ENCODE measurements around the gene TMED7.
"Not testable (repeated sequence)": the region's sequence is repeated elsewhere in the genome, so short reads cannot be mapped to it uniquely, and the experiment has no call there.

Gene TMED7

GRCh38 chr5:115625579-115626444 lies at the start of gene TMED7:
TMED7 (minus strand) TSS chr5:115626036; CDS start chr5:115625792, 244 bp downstream.
- peak; percentile 98 for DNase-seq

GRCh38 chr5:115674782-115675181 lies 48.9 kb upstream of the TMED7 start:
- DNase-seq: not testable (repeated sequence)

GRCh38 chr5:115673596-115673995 lies 47.8 kb upstream of the TMED7 start:
- no peak for DNase-seq

- DNase-seq: no peak
Observed at GRCh38 chr5:115671939-115672338, 46.1 kb upstream of the TMED7 start.

GRCh38 chr5:115666023-115666422 lies 40.2 kb upstream of the TMED7 start:
- DNase-seq: no peak

- DNase-seq: no peak
Observed at GRCh38 chr5:115661563-115661962, 35.7 kb upstream of the TMED7 start.

- no peak for DNase-seq
Observed at GRCh38 chr5:115661101-115661500, 35.3 kb upstream of the TMED7 start.

- peak; percentile 86 for DNase-seq
Observed at GRCh38 chr5:115657881-115658233, 32.0 kb upstream of the TMED7 start.

GRCh38 chr5:115657125-115657880 lies 31.5 kb upstream of the TMED7 start:
- DNase-seq: no peak

GRCh38 chr5:115656404-115656803 lies 30.6 kb upstream of the TMED7 start:
- DNase-seq: no peak

- no peak for DNase-seq
Observed at GRCh38 chr5:115655994-115656393, 30.2 kb upstream of the TMED7 start.

GRCh38 chr5:115649541-115649940 lies 23.7 kb upstream of the TMED7 start:
- no peak for DNase-seq

GRCh38 chr5:115648056-115648455 lies 22.2 kb upstream of the TMED7 start:
- DNase-seq: no peak

GRCh38 chr5:115645386-115645785 lies 19.6 kb upstream of the TMED7 start:
- not testable (repeated sequence) for DNase-seq

- no peak for DNase-seq
Observed at GRCh38 chr5:115644046-115644445, 18.2 kb upstream of the TMED7 start.

GRCh38 chr5:115641948-115642347 lies 16.1 kb upstream of the TMED7 start:
- peak; percentile 28 for DNase-seq

- no peak for DNase-seq
Observed at GRCh38 chr5:115640274-115640673, 14.4 kb upstream of the TMED7 start.

GRCh38 chr5:115639377-115639776 lies 13.5 kb upstream of the TMED7 start:
- no peak for DNase-seq

- no peak for DNase-seq
Observed at GRCh38 chr5:115637507-115637906, 11.7 kb upstream of the TMED7 start.

- DNase-seq: no peak
Observed at GRCh38 chr5:115636008-115636407, 10.2 kb upstream of the TMED7 start.

GRCh38 chr5:115634343-115635132 lies 8.7 kb upstream of the TMED7 start:
- DNase-seq: peak; percentile 82

- no peak for DNase-seq
Observed at GRCh38 chr5:115629903-115630302, 4.1 kb upstream of the TMED7 start.

- no peak for DNase-seq
Observed at GRCh38 chr5:115627295-115627865, 1.5 kb upstream of the TMED7 start.

All from fibroblast of upper back skin (primary cell).